Occipital lobe (tissue), 2 donors: ENCODE data around the gene OR2D3. TPM values are rescaled to one million over a fixed set of nuclear protein-coding genes. Genes with fewer than 3 reads are reported as not detected.
"Not testable (repeated sequence)": the region's sequence is repeated elsewhere in the genome, so short reads cannot be mapped to it uniquely, and the experiment has no call there.

Experiments
- DNase-seq: peaks from one replicate; lab custom pipeline; 2025; lab: John Stamatoyannopoulos, UW
- total RNA-seq: library from RNA; depleted of rRNA; stranded (reverse); fragments of >200 nt; gene quantifications from one replicate; pipeline ENCODE4 v1.2.3, GENCODE V29; 2014

OR2D3 gene
- total RNA-seq, 1 donor from 2014 or later: not detected

DNA sequence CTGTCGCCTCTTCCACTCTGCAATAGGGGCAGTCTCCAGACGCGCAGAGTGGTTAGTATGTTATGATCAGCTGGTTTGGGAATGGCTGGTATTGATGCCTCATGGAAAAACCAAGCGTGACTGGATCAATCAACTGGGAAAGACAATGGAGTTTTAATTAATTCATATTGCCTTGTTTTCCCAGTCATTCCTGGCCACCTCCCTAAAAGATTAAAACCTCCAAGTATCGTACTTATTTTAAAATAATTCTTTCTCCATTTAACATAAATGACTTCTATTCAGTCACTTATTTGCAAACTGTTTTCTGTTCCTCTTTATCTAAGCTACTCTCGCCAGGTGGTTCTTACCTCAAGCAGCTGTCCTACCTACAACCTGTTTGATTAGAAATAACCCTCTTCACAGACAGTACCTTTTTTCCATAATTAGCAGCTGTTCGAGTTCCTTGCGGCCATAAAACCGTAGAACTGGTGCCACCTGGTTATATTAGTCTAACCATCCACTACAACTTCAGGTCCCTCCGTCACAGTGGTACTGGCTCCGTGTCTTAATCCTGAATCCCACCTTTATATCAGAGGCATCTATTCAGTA, 6.3 kb downstream of the OR2D3 start:
- DNase-seq: no peak

DNA sequence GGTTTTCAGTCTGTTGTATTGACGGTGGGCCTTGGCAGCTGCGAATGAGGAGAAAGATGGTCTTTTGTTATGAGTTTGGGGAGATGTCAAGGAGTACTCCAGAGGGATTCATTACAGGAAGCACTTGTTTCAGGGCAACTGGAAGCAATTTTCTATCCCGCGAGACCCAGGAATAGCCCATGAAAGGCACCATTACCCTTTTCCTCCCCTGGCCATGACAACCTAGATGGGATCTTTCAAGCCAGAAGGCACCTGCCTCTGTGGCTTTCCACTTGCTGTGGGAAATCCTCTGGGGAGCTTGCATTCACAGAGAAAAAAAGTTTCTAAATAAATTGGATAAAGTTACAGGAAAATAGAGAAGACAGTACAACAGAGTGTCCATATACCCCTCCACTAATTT, 8.1 kb downstream of the OR2D3 start:
- DNase-seq: no peak

DNA sequence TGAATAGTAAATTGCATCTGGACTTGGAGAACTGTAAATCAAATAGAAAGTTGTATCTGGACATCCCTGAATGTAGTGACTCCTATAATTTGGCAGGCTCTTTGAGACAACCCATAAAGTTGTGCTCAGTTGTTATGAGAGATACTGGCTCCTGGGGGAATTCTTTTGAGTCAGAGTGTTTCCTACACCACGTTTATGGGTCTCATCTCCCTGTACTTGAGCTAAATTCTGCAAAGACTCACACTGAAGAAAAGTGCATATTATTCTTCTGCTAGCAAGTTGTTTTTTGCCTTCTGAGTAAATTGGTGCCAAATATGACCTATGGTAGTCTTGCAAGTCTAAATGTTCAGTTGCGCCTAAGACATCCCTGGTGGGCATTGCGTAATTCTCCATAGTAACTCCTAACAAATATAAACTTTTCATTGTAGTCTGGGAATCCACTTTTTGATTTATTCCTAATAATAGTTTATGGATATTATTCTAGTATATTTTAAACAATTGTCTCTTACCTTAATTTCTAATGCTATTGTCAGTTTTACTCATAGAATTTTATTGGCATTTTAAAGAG, 10.4 kb downstream of the OR2D3 start:
- no peak for DNase-seq

DNA sequence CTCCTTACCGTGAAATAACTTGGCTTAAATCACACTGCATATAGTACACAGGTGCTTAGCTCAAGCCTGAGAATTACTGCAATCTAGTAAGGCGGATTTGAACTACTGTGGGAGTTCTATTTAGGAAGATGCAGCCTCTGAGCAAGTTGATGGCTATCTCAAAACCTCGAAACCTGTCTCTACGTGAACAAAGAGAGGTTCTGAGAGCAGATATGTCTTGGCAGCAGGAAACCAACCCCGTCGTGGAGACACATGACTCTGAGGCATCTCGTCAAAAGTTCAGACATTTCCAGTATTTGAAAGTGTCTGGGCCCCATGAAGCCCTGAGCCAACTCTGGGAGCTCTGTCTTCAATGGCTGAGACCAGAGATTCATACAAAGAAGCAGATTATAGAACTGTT, 11.3 kb downstream of the OR2D3 start:
- no peak for DNase-seq

DNA sequence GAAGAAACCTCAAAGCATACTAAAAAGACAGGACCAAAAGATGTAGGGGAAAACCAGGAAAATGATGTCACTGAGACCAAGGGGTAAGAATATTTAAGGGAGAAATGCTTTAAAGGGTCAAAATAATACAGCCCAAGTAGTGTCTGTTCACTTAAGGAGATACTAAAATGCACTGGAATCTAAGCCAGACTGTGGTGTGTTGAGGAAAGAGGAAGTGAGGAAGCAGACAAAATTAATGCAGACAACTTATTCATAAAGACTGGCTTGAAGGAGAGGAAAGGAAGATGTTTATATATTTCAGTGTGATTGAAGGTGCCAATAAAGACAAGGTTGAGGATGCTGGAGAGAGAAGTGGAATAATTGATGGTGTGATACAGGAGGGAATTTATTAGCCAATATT, 21.2 kb downstream of the OR2D3 start:
- DNase-seq: no peak

DNA sequence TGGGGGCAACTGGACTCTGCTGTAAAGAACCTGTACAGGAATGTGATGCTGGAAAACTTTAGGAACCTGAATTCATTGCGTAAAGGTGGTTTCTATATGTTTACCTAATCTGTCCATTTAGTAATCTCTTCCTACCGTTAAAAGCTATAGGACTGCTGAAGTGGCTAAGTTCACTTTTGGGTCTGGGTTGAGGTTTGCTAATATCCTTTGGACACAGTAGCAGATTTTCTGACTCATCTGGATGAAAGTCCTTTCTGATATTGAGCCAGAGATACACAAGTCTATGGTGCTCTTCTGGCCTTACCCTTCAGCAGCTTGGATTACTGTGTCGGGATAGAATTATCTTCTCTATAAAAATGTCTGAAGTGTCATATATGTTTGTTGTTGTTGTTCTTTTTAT, 22.3 kb downstream of the OR2D3 start:
- DNase-seq: no peak

DNA sequence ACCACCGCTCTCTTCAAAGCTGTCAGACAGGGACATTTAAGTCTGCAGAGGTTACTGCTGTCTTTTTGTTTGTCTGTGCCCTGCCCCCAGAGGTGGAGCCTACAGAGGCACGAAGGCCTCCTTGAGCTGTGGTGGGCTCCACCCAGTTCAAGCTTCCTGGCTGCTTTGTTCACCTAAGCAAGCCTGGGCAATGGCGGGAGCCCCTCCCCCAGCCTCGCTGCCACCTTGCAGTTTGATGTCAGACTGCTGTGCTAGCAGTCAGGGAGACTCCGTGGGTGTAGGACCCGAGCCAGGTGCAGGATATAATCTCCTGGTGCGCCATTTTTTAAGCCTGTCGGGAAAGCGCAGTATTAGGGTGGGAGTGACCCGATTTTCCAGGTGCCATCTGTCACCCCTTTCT, 33.4 kb downstream of the OR2D3 start:
- not testable (repeated sequence) for DNase-seq

DNA sequence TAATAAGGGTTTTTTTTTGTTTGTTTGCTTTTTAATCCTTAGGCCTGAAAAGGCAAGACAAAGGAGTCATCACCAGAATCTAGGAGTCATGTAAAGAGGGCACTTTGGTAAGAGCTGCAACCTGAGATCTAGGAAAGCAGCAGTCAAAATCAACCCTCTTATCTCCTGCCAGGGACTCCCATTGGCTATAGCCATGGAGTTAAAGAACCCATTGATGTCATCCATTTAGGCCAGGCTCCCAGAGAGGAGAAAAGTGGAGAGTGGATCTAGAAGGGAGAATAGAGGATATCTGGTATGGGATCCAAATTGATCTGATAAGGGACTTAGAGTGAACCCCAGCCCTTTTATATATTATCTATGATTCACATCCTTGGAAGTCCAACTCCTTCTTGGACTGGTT, 41.3 kb downstream of the OR2D3 start:
- DNase-seq: no peak

DNA sequence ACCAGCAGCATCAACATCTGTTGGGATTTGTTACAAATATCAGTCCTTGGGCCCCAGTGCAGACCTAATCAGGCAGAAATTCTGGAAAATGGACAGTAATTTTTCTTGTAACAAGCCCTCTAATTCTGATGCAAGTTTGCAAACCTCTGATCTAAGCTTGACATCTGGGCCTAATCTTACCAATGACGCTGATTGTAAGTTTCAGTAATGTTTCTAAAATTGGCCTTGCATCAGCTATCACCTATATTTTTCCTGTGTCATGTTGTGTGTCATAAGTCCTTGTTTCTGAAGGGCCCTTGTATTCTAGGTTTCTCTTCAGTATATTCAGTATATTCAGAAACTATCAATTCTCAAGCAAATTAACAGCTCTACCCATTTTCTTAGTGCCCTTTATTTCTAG, 41.9 kb downstream of the OR2D3 start:
- no peak for DNase-seq

DNA sequence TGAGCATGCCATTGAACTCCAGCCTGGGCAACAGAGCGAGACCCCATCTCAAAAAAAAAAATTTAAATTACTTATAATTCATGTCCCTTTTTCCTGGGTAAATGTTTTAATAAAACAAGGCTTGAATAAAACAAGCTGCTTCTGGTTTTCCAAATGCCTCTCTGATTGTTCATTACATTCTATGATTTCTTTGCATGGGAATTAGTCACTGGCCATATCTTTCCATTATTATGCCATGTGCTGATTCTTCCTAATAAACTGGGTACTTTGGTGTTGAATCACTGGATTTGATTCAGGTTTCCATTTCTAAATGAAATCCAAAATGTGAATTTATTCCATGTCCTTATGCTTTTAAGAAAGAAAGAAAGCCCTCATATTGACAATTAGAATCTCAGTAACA, 48.0 kb downstream of the OR2D3 start:
- DNase-seq: no peak

DNA sequence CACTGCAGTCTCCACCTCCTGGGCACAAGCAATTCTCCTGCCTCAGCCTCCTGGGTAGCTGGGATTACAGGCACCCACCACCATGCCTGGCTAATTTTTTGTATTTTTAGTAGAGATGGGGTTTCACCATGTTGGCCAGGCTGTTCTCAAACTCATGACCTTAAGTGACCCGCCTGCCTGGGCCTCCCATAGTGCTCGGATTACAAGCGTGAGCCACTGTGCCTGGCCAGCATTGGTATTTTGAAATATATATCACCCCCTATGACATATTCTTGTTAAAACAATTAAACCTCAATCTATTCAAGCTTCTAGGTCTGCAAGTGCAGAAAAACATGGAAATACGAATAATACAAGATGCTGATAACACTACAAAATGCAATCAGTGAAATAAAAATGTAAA, 49.1 kb downstream of the OR2D3 start:
- DNase-seq: not testable (repeated sequence)

Other genes with a start within 250 kb of the OR2D3 start
- gene MRPL17, start 237.7 kb upstream of the OR2D3 start, total RNA-seq: 22.3 TPM
- 0.47 TPM for gene OR2AG2, start 149.0 kb upstream of the OR2D3 start, total RNA-seq
- not detected for gene OR2AG1, start 138.0 kb upstream of the OR2D3 start, total RNA-seq
- gene OR6A2, start 121.3 kb upstream of the OR2D3 start, total RNA-seq: 0.47 TPM
- gene OR10A5, start 75.3 kb upstream of the OR2D3 start, total RNA-seq: not detected
- not detected for gene OR10A2, start 57.9 kb upstream of the OR2D3 start, total RNA-seq
- not detected for gene OR10A4, start 44.4 kb upstream of the OR2D3 start, total RNA-seq
- 0.31 TPM for gene OR2D2, start 28.5 kb upstream of the OR2D3 start, total RNA-seq
- 5.6 TPM for gene ZNF215, start 5.4 kb downstream of the OR2D3 start, total RNA-seq
- gene ZNF214, start 99.3 kb downstream of the OR2D3 start, total RNA-seq: 17.9 TPM
- gene NLRP14, start 99.5 kb downstream of the OR2D3 start, total RNA-seq: 0.94 TPM
- not detected for gene RBMXL2, start 168.0 kb downstream of the OR2D3 start, total RNA-seq